HG03159 (cell line): ENCODE data around the gene CCDC121.

Source experiments
- ATAC-seq: cut with Tn5 transposase; IDR thresholded peaks from one replicate; pipeline ENCODE4 v1.9.1; 2021; ENCODE audit warnings: mild to moderate bottlenecking, moderate library complexity; ENCODE audit not compliant: unreplicated experiment

The CCDC121 gene, protein sequence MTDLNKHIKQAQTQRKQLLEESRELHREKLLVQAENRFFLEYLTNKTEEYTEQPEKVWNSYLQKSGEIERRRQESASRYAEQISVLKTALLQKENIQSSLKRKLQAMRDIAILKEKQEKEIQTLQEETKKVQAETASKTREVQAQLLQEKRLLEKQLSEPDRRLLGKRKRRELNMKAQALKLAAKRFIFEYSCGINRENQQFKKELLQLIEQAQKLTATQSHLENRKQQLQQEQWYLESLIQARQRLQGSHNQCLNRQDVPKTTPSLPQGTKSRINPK

DNA sequence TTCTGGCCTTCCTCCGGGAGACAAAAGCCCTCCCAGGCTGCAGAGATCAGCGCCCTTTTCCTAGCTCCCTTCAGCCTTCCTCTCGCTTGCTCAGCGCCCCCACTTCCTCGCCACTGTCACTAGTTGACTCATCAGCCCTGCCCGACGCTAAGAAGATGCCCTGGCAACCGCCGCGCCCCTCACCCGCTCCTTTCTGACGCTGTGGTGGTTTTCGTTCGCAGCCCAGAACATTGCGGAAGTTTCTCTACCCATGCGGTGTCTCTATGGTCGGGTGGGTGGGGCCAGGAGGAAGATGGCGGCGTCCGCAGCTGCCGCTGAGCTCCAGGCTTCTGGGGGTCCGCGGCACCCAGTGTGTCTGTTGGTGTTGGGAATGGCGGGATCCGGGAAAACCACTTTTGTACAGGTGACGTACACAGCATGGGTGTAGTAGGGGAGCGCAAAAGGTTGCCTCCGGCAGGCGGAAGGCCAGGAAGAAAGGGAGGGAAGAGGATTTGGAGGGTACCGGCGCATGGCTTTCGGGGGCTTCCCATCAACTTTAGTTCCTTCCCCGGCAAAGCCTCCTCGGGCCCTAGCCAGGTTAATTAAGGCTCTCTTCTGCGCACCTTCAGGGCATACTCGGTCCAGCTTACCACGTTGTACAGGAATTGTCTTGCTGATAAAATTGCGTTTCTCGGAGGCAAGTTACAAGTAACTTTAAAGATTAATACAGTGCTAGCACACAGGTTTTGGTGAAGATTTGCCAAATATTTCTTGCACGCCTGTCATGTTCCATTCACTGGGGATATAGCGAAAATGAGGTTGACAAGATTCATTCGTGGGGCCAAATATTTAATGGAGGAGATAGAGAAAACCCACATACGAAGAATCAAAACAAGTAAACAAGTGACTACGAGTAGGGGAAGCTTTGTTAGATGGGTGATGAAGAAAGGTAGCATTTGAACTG is at the start of gene CCDC121, which contains the start of gene GPN1:
Gene CCDC121, minus strand, starts transcription at position 246 of the 943 bp plus-strand sequence. CDS start 1,213 bp downstream, outside the sequence.
Gene GPN1, plus strand, starts transcription at position 284 of the 943 bp plus-strand sequence. Its CDS starts 9 bp downstream, at position 293.
- peak; percentile 98 for ATAC-seq

DNA sequence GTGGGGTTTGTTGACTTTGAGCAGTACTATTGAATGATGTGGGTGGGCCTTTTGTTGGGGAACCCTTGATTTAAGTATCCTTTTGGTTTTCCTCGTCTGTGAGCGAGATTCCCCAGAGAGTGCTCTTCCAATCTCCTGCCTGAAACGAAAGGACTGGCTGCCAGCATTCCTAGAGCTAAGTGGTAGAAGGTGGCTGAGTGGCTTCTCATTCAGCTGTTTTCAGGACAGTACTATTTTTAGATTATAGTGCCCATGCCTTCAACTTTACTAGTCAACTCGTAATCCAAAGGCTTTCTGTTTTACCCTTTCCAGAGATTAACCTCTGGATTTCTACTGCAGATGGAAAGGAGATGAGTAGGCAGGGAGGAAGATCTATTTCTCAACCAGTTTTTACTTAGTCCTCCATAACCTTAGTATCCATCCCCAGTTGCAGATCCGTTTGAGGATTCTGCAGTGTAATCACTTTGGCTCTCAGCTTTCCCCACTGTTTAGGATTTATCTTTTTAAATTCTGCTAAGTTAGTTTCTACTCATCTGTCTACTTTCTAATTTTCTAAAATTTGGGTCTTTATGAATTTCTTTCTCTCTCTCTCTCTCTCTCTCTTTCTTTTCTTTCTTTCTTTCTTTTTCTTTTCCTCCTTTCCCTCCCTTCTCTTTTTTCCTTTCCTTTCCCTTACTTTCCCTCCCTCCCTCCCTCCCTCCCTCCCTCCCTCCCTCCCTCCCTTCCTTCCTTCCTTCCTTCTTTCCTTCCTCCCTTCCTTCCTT is 44.1 kb upstream of the CCDC121 start:
- ATAC-seq, result no peak

DNA sequence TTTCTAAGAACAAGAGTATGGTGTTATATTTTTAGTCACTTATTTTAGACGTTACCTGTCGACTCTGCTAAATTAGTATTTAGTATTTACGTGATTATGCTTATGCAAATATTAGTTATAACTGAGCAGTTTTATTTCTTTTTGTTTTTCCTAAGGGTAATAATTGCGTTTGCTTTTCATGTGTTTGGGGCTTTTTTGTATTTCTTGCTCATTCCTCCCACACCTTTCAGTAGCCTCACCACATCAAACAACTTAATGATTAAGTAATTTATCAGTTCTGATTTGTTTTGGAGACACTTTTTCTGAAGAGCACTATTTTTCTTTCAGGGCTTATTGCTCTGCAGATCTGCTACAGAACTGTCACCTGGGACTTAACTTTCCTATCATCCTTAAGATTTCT is 42.4 kb upstream of the CCDC121 start:
- ATAC-seq, result no peak

DNA sequence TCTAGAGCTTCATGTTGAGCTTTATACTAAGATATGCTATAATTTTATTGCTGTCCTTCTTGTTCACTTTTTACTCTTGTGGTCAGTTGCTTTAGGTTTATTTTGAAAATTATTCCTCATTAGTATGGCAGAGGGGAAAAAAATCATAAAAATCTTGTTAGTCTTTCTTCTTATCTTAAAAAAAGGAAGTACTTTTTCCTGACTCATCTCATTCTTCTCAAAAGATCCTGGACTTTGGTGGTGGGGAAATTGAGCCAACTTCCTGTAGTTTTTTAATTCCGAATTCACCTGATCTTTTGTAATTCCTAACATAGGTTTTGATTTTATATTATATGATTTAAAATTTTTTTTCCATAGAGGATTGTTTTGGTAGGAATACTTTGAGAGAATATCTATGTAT is 38.6 kb upstream of the CCDC121 start:
- no peak for ATAC-seq

DNA sequence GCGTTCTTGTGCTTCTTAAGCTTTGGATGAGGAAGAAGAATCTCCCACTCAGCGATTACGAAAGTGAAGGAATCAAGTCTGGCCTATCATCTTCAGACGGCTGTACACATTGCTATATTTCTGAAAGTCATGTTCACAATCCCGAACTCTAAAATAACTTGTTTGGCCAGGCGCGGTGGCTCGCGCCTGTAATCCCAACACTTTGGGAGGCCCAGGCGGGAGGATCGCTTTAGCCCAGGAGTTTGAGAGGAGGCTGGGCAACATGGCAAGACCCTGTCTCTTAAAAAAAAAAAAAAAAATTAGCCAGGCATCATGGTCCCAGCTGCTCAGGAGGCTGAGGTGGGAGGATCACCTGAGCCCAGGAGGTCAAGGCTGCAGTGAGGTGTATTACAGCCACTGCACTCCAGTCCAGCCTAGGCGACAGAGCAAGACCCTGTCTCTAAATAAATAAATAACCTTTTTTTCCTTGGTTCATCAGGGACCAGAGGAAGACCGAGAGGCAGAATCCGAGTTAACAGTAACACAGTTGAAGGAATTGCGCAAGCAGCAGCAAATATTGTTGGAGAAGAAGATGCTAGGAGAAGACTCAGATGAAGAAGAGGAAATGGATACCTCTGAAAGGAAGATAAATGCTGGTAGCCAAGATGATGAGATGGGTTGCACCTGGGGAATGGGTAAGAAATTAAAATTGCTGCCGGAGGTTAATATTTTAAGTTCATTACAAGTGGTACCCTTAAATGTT is 36.0 kb upstream of the CCDC121 start:
- ATAC-seq, result no peak

DNA sequence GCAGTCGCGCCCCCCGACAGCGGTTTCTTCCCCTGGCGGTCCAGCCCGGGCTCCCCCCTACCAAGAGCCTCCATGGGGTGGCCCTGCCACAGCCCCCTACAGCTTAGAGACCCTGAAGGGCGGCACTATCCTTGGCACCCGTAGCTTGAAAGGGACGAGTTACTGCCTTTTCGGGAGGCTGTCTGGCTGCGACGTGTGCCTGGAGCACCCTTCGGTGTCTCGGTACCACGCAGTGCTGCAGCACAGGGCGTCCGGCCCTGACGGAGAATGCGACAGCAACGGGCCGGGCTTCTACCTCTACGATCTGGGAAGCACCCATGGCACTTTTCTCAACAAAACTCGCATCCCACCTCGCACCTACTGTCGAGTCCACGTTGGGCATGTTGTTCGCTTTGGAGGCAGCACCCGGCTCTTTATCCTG is 35.4 kb upstream of the CCDC121 start:
- ATAC-seq, result no peak

DNA sequence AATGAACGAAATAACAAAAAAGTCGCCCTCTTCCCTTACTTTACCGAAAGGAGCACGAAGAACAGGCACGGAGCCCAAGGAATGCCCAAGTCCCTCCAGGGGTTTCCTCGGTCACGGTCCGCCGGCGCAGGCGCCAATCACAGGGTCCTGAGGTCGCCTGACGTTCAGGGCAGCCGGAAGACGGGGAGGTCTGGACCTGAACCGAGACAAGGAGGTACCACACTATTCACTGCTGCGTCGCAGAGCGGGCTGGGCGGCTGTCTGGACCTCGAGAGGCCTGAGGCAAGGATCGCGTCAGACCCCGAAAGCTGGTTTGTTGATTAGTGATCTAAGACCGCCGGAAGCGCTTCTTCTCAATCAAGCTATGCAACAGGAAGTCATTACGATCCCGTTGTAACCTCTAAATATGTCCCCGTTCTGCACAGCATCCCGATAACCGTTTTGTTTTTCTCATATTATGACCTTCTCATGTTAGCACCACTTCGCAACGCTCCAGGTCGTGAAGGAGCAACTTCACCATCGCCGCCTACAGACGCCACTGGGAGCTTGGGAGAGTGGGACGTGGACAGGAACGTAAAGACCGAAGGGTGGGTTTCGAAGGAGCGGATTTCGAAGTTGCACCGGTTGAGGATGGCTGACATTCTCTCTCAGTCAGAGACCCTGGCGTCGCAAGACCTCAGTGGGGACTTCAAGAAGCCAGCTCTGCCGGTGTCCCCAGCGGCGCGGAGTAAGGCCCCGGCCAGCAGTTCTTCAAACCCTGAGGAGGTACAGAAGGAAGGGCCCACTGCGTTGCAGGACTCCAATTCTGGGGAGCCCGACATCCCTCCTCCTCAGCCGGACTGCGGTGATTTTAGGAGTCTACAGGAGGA is 34.7 kb upstream of the CCDC121 start, which contains the start of the genes SLC4A1AP and SUPT7L:
Gene SLC4A1AP, plus strand, starts transcription at position 605 of the 869 bp plus-strand sequence. Its CDS starts 26 bp downstream, at position 631.
Gene SUPT7L, minus strand, starts transcription at position 330 of the 869 bp plus-strand sequence. CDS start 1,422 bp downstream, outside the sequence.
- peak; percentile 81 for ATAC-seq

DNA sequence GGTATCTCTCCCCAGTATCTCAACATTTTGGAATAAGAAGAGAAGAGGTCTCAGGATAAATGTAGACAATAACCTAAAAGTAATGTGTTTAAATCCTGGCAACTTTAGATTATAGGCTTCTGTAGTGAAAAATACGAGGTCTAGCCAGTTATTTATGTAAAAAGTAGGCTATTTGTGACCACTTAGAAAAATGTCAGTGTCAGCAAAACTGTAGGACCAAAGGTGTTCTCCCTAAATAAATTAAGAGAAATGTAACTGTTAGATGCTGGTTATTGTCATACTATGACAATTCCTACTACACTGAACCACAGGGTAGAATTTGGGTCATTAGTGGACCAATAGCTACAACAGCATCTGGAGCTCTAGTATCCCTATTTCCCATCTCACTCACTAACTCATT is 32.6 kb upstream of the CCDC121 start:
- ATAC-seq, result no peak

DNA sequence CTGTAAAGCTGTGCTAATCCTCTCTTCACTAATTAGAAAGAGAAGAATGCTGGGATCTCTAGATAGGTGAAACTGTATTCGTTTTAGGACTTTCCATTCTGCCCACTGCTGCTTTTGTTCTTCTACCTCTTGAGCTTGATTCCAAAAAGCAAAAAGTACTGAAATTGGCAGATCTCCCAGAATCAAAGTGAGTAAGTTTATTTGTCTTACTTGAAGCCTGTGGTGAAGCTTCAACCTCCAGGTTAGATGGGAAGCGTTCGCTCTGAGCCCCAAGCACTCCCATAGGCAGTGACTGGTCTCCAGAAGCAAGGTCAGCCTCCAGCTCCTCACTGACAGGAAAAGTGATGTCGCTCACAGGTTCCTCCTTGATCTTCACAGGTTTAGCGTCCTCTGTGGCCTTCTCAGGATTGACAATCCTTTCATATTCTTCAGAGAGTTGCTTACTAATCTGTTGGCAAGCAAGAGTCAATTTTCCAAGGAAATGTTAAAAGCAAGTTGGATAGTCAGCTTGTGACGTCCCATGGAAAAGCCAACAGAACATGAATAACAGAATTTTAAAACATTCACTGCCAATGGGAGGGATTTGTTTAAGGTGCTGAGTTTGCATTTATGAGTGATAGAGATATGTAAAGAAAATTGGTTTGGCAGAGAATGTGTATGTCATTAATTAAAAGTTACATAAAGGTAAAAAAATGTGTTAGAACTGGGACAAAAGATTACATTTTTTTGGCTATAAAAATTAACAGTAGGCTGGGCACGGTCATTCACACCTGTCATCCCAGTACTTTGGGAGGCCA is 26.5 kb upstream of the CCDC121 start:
- no peak for ATAC-seq

DNA sequence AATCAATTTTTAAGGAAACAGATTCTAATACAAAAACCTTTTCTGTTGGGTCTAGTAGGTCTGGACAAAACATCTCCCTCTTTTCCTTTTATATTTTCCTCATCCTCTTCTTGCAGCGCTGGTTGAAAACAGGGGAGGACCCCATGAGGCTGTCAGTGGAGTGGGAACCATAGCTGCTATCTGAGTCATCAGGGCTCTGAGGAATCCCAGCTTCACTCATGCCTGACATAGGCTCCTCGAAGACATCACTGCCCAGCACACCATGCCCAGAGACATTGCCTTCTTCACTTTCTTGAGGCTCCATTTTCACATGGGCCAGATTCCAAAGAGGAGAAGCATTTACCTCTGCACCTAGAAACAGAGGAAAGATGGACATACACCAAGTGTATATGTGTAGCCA is 24.6 kb upstream of the CCDC121 start:
- ATAC-seq, result no peak

DNA sequence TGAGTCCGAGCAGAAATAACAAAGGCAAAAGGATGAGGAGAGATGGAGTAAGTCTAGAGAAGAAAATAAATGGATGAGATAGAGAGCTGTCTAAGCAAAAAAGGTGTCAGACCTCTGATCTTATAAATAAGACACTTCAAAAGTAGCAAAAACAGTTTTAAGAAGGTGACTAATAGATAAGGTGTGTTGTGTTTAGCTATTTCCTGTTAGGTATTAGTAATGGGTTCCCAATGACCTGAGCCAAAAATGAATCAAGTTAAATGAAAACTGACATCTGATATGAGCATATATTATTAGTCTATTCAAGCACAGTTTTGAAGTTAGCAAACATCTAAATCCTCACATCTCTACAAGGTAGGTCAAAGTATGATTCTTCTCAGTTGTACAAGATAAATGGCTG is 24.0 kb upstream of the CCDC121 start:
- ATAC-seq, result no peak

DNA sequence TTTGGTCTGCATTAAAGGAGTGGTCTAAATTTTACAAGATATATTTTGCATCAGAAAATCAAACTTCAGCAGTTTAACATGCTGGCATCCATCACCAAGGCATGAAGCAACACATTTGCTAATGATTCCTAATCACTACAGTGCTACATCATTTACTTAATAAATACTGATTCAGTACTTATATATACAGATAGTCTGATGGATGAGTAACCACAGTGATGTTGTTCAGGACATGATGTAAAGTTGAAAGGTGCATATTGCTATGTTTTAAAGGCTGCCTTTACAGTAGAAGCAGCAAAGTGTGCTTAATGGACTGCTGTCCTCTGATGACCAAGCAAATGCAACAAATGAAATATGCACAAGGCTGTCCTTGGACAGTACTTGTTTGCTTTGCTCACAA is 23.5 kb upstream of the CCDC121 start:
- ATAC-seq, result no peak

DNA sequence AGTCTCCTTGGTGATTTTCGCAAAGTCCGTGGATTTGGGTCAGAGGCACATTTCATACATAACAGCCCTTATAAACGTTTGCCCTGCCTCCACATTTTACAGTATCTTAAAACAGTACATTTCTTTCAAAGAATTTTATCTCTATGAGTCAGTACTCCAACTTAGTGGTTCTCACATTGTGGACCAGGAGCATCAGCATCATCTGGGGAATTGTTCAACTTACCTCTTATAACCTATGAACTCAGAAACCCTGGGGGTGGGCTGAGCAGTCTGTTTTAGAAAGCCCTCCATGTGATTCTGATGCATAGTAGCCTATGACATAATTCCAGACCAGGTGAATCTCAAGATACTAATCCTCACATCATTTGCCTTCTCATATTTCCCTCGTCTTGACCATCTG is 22.2 kb upstream of the CCDC121 start:
- no peak for ATAC-seq

DNA sequence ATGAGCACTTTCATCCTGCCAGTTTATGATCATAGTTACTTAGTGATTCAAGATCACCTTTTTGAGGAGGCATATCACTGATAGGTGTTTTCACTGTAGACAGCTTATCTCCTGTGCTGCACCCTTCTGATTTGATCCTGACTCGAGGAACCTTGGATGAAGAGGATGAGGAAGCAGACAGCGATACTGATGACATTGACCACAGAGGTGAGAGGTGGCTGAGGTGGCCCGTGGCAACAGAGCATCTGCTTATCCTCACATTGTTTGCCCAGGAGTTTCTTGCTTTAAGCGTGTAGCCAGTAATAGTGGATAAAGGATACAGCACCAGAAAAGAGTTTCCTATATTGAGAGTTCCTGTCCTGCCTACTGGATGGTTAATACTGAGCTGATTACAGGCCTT is 18.9 kb upstream of the CCDC121 start:
- ATAC-seq, result no peak

DNA sequence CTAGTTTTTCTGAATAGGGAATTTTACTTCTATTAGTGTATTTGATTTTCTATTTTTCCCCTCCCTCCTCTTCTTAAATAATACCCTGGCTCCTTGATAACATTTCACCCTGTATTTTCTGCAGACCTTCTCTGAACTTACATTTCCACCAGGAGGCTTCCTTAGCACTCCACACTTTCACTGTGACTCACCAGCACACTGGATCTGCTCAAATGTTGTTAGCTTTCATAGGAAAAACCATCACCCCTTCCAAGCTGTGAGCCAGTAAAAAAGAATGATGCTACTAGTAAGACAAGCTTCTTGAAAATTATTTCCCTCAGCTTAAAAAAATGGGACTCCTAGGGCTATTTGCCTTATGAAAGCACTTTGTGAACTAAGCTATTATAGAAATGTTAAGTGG is 18.5 kb upstream of the CCDC121 start:
- no peak for ATAC-seq

DNA sequence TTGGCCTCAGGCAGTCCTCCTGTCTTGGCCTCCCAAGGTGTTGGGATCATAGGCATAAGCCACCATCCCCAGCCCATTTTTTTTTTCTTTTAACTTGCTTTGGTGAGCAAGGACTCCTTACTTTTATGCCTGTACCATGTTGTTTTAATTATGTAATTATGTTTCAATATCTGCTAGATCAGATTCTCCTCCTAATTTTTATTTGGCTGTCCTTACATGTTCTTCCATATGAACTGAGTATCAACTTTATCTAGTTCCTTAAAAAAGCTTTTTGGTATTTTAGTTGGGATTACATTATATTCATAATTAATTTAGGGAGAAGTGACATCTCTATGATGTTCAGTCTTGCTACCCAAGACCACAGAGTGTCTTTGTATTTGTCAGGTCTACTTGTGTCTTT is 16.4 kb upstream of the CCDC121 start:
- no peak for ATAC-seq

DNA sequence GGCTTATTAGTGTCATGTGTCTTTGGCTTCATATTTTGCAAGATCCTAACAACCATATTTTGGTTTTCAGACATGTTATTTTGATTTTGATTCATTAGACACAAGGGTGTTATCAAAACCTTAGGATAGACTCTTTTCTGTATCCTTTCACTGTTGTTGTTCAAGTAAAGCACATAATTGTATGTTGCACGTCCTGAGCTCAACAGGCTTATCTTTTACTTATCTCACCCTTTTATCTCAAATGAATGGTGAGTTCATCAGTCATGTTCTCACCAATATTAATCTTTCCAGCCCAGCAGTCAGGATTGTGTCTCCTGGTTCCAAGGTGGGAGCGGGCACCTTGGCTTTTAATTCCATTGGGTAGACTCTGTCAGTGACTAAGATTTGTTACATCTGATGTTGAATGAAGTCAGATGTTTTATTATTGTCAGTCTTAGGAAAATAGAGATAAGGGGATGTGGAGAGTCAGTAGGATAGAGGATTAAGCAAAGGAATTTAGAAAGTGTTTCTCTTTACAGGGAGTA is 12.0 kb upstream of the CCDC121 start:
- no peak for ATAC-seq

DNA sequence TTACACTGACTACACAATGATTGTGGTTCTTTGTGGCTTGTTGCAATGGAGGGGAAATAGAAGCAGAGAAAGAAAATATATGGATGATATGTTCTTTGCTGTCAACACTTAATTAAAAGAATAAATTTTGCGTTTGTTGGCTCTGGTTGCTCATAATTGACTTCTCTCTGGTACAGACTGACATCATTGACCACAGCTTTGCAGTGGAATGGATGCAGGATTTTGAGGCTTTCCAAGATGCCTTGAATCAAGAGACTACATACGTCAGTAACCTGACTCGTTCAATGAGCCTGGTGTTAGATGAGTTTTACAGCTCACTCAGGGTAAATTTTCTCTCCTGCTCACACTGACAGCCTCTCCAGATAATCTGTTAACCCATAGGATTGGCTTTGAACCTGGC is 9.9 kb upstream of the CCDC121 start:
- ATAC-seq, result no peak
